Vagina (tissue), 2 donors: ENCODE data around the gene CDH4.

Source experiments
- POLR2A ChIP-seq, 2 donors: fragments of 450-650 bp; IDR thresholded peaks; one replicate each; pipeline ENCODE4 v1.6.1; 2017; ENCODE audit warnings: antibody characterized with exemption in 2 of 2, mild to moderate bottlenecking in 2 of 2, moderate library complexity in 2 of 2
- POLR2AphosphoS5 ChIP-seq, 2 donors: sonication (generic); formaldehyde crosslinking; IDR thresholded peaks; one replicate each; pipeline ENCODE4 v1.9.0; 2017; ENCODE audit warnings: antibody characterized with exemption in 2 of 2, mild to moderate bottlenecking in 2 of 2, low read depth in 1 of 2; ENCODE audit not compliant: insufficient read depth in 1 of 2
- TF ChIP-seq, protein P1 (sequence below), 3 experiments: fragments of 450-650 bp in 2 of 3; fragments of 200-600 bp in 1 of 3; sonication (generic) in 1 of 3; IDR thresholded peaks; one replicate each; pipeline ENCODE4 v1.5.1; 2017 to 2019; ENCODE audit warnings: antibody characterized with exemption in 3 of 3, mild to moderate bottlenecking in 2 of 3, moderate library complexity in 2 of 3

DNA sequence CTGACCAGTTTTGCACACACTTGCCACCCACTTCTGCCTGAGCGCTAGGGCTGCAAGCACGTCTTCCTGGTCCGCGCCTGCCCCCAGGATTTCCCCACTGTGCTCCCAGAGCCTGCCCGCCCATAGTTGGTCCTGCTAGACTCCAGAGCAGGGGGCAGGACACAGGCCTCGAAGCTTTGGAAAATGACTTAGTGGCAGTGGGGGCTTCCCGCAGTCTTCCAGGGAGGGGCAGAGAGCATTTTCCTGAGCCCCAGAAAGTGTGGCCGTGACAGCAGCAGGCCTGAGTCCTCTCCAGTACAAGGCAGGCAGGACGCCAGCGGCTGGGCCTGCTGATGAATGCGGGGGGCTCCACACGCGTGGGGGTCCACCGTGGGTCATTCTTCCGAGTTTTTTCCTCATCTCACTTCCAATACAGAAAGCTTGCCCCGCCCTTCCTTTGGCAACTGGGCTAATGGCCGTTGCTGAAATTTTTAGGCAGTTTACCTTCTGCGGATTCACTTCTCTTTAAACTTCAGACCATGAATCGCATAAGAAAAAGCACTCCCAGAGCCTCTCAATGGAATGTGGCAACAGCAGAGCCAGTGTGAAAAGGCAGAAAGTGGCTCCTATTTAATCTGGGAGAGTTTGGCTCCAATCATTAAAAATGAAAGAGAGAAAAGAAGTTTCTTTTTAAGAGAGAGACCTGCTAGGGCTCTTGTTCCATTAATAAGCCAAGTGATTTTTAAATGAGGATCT, 383.8 kb downstream of the CDH4 start:
- TF ChIP-seq, protein P1, sequence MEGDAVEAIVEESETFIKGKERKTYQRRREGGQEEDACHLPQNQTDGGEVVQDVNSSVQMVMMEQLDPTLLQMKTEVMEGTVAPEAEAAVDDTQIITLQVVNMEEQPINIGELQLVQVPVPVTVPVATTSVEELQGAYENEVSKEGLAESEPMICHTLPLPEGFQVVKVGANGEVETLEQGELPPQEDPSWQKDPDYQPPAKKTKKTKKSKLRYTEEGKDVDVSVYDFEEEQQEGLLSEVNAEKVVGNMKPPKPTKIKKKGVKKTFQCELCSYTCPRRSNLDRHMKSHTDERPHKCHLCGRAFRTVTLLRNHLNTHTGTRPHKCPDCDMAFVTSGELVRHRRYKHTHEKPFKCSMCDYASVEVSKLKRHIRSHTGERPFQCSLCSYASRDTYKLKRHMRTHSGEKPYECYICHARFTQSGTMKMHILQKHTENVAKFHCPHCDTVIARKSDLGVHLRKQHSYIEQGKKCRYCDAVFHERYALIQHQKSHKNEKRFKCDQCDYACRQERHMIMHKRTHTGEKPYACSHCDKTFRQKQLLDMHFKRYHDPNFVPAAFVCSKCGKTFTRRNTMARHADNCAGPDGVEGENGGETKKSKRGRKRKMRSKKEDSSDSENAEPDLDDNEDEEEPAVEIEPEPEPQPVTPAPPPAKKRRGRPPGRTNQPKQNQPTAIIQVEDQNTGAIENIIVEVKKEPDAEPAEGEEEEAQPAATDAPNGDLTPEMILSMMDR (IDR thresholded peaks at IDR 0.05), result no peak
- TF ChIP-seq POLR2A (IDR thresholded peaks at IDR 0.05) (no peak), POLR2AphosphoS5 (IDR thresholded peaks at IDR 0.05; ENCODE audit: insufficient read depth in 1 of 2, low read depth in 1 of 2) (no peak)
